ENCODE results near the gene PLEKHA6.

DNA sequence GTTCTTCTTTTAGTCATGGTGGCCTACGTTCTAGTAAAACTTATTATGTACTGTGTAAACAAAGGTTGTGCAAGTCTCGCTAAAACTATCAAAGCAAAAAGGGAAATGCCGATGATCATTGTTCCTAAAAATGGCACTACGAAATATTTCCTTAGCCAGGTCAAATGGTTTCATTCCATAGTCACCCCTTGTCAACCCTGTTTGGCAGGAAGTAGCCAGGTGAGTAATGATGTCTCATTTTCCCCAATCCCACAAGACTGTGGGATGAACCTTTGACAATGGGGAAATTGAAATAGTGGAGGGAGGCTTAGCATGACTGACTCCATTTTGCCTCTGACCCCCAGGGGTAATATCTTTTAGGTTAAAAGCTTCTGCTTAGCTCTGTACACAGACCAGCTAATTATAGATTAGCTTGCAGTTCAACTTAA, 188.0 kb downstream of the PLEKHA6 start:
- TF ChIP-seq, protein P1, sequence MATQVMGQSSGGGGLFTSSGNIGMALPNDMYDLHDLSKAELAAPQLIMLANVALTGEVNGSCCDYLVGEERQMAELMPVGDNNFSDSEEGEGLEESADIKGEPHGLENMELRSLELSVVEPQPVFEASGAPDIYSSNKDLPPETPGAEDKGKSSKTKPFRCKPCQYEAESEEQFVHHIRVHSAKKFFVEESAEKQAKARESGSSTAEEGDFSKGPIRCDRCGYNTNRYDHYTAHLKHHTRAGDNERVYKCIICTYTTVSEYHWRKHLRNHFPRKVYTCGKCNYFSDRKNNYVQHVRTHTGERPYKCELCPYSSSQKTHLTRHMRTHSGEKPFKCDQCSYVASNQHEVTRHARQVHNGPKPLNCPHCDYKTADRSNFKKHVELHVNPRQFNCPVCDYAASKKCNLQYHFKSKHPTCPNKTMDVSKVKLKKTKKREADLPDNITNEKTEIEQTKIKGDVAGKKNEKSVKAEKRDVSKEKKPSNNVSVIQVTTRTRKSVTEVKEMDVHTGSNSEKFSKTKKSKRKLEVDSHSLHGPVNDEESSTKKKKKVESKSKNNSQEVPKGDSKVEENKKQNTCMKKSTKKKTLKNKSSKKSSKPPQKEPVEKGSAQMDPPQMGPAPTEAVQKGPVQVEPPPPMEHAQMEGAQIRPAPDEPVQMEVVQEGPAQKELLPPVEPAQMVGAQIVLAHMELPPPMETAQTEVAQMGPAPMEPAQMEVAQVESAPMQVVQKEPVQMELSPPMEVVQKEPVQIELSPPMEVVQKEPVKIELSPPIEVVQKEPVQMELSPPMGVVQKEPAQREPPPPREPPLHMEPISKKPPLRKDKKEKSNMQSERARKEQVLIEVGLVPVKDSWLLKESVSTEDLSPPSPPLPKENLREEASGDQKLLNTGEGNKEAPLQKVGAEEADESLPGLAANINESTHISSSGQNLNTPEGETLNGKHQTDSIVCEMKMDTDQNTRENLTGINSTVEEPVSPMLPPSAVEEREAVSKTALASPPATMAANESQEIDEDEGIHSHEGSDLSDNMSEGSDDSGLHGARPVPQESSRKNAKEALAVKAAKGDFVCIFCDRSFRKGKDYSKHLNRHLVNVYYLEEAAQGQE (IDR thresholded peaks at IDR 0.05; ENCODE audit: insufficient replicate concordance, low read depth) = no peak
- TF ChIP-seq, protein P2, sequence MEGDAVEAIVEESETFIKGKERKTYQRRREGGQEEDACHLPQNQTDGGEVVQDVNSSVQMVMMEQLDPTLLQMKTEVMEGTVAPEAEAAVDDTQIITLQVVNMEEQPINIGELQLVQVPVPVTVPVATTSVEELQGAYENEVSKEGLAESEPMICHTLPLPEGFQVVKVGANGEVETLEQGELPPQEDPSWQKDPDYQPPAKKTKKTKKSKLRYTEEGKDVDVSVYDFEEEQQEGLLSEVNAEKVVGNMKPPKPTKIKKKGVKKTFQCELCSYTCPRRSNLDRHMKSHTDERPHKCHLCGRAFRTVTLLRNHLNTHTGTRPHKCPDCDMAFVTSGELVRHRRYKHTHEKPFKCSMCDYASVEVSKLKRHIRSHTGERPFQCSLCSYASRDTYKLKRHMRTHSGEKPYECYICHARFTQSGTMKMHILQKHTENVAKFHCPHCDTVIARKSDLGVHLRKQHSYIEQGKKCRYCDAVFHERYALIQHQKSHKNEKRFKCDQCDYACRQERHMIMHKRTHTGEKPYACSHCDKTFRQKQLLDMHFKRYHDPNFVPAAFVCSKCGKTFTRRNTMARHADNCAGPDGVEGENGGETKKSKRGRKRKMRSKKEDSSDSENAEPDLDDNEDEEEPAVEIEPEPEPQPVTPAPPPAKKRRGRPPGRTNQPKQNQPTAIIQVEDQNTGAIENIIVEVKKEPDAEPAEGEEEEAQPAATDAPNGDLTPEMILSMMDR (IDR thresholded peaks at IDR 0.05; ENCODE audit: insufficient read depth, low read length) = no peak
- TF ChIP-seq POLR2AphosphoS5 (IDR thresholded peaks at IDR 0.05; ENCODE audit: low read depth) = no peak
- TF ChIP-seq GABPA (IDR thresholded peaks at IDR 0.05; ENCODE audit: low read depth) = no peak
